BJ (cell line): ENCODE measurements around the gene MDK. TPM values are rescaled to one million over a fixed set of nuclear protein-coding genes. Genes with fewer than 3 reads are reported as not detected.

Experiments used
- CTCF ChIA-PET: fragments of 350-600 bp; formaldehyde crosslinking; extraction: SDS; loops from one replicate; lab custom pipeline; 2021; ENCODE audit warnings: antibody characterized with exemption, inconsistent platforms; lab: Yijun Ruan, JAX
- POLR2A ChIA-PET: fragments of 300-600 bp; sonication (Branson Sonifier 250); formaldehyde crosslinking; extraction: SDS; loops from one replicate; lab custom pipeline; 2021; ENCODE audit warnings: antibody characterized with exemption; lab: Charles Lee
- DNase-seq: peaks from one replicate; pipeline ENCODE4 v3.0.0-alpha.2; 2011; ENCODE audit warnings: low read depth
- H3K27me3 ChIP-seq: 2 replicates; pipeline ENCODE4 v1.6.0; 2011; ENCODE audit warnings: low read length; ENCODE audit not compliant: control insufficient read depth, insufficient read depth
- H3K36me3 ChIP-seq: 2 replicates; pipeline ENCODE4 v1.5.1; 2011; ENCODE audit warnings: low read length; ENCODE audit not compliant: control insufficient read depth, insufficient read depth
- H3K4me3 ChIP-seq: 2 replicates; pipeline ENCODE4 v1.5.1; 2011; ENCODE audit warnings: low read depth, mild to moderate bottlenecking, control low read depth, low read length
- polyA plus RNA-seq: library from polyadenylated mRNA; depleted of rRNA; stranded (reverse); fragments of >200 nt; gene quantifications from 2 replicates; pipeline ENCODE4 v1.2.3, GENCODE V29; 2011
- TF ChIP-seq, protein P1 (sequence below): IDR thresholded peaks from 2 replicates; pipeline ENCODE4 v1.5.1; 2011; ENCODE audit warnings: low read depth, mild to moderate bottlenecking, control low read depth, inconsistent platforms, low read length, moderate library complexity; ENCODE audit not compliant: insufficient read depth

Gene MDK
- polyA plus RNA-seq, 1 experiment, result 91.9 TPM

DNA sequence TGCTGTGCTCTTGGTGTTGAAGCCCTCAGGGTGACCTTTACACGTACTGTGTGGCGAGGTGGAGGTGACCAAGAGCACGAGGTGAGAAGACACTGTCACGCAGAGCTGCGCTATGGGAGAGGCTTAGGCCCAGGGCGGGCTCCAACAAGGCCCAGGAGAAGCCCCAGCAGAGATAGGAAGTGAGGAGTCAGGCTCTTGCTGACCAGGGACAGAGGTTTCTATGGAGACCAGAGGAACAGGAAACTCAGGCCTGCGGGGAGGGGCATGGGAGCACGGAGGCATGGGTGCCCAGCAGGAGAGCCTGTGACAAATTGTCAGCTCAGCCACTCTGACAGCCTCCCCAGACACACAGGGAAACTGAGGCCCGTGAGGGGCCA lies 18.4 kb upstream of the MDK start:
- H3K27me3 ChIP-seq, result no peaks in the 10 kb centered on the region
- TF ChIP-seq, protein P1, sequence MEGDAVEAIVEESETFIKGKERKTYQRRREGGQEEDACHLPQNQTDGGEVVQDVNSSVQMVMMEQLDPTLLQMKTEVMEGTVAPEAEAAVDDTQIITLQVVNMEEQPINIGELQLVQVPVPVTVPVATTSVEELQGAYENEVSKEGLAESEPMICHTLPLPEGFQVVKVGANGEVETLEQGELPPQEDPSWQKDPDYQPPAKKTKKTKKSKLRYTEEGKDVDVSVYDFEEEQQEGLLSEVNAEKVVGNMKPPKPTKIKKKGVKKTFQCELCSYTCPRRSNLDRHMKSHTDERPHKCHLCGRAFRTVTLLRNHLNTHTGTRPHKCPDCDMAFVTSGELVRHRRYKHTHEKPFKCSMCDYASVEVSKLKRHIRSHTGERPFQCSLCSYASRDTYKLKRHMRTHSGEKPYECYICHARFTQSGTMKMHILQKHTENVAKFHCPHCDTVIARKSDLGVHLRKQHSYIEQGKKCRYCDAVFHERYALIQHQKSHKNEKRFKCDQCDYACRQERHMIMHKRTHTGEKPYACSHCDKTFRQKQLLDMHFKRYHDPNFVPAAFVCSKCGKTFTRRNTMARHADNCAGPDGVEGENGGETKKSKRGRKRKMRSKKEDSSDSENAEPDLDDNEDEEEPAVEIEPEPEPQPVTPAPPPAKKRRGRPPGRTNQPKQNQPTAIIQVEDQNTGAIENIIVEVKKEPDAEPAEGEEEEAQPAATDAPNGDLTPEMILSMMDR, result no peak
- DNase-seq, result no peak
- ChIA-PET CTCF (interaction anchor here (1.4 to 11.2 kb wide), 2 partner anchors 11 to 124 kb away, joined by 5 to 162 read pairs; partner anchors contain the start of gene DGKZ), POLR2A (no interaction called here)
- H3K4me3 ChIP-seq, result no peak overlapping the region
- H3K36me3 ChIP-seq, result peaks cover 1% of the 10 kb centered on the region; the same call in 1 of the 2 replicates

DNA sequence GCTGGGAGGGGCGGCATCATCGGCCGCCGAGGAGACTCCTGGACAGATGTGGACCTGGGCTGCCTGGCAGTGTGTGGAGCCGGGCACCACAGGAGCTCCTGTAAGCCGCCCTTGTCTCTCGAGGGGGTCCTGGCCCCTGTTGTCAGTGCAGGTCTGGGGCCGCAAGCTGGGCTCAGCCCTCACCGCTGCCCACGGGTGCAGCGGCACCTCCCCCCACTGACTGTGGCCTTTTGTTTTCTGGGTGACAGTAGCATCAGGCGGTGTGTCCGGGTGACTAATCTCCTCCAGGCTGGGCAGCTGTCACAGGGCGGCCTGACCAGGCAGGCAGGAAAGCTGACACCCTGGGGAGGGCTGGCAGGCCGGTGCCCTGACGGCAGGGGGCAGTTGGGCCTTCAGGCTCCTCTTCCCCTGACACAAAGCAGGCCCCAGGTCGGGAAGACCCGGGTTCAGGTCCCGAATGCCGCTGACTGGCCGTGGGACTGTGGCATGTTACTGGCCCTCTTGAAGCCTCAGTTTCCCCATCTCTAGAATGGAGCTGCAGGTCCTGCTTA lies 17.9 kb upstream of the MDK start:
- H3K27me3 ChIP-seq, result no peaks in the 10 kb centered on the region
- DNase-seq, result no peak
- TF ChIP-seq, protein P1, result no peak
- ChIA-PET POLR2A (no interaction called here), CTCF (interaction anchor here (1.4 to 11.2 kb wide), 2 partner anchors 11 to 124 kb away, joined by 5 to 162 read pairs; partner anchors contain the start of gene DGKZ)
- no peak overlapping the region for H3K4me3 ChIP-seq
- peaks cover 2% of the 10 kb centered on the region; the same call in 1 of the 2 replicates for H3K36me3 ChIP-seq

DNA sequence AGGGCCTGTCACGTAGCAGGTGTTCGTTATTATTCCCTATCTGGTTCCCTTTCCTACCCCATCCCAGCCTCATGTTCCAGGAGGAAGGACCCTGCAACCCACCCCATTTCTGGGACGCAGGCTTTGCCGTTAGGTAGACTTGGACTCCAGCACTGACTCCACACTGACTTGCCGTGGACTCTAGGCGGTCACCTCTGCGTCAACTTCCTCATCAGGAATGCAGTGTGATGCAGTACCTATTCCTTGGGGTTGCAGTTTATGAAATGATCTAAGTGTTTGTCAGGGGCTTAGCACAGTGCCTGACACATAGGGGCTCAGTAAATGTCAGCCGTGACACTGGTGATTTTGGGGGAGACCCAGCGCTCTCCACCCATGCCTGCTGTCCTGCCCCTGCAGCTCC lies 17.4 kb upstream of the MDK start:
- TF ChIP-seq, protein P1, result no peak
- H3K36me3 ChIP-seq, result peaks cover 2% of the 10 kb centered on the region; the same call in 1 of the 2 replicates
- H3K27me3 ChIP-seq, result no peaks in the 10 kb centered on the region
- no peak for DNase-seq
- CTCF ChIA-PET, result interaction anchor here (1.8 to 11.2 kb wide), 2 partner anchors 12 to 121 kb away, joined by 4 to 162 read pairs; partner anchors contain the start of gene DGKZ
- POLR2A ChIA-PET, result no interaction called here
- no peak overlapping the region for H3K4me3 ChIP-seq

DNA sequence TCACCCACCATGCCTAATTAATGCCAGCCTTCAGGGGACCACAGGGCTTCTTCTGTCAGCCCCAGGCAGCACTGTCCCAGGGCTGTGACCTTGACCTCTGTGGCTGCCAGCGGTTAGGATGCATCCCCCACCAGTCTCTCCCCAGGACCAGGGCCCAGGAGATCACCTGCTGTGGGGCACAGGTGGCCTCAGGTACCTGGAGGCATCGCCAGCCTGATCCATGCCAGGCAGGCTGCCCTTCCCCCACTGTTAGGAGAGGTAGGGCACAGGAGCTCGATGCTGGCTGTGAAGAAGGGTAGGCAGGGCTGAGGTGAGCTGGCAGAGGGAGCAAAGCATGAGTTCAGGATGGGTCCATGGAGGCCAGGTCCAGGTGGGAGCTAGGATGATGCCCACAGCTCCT lies 16.7 kb upstream of the MDK start:
- Histone ChIP-seq H3K36me3 (peaks cover 2% of the 10 kb centered on the region), H3K27me3 (no peaks in the 10 kb centered on the region), H3K4me3 (no peak overlapping the region)
- ChIA-PET CTCF (interaction anchor here (1.8 to 11.2 kb wide), 4 partner anchors 13 to 126 kb away, joined by 4 to 162 read pairs (median 33); partner anchors contain the start of gene DGKZ), POLR2A (no interaction called here)
- DNase-seq, result no peak
- TF ChIP-seq, protein P1, result no peak

DNA sequence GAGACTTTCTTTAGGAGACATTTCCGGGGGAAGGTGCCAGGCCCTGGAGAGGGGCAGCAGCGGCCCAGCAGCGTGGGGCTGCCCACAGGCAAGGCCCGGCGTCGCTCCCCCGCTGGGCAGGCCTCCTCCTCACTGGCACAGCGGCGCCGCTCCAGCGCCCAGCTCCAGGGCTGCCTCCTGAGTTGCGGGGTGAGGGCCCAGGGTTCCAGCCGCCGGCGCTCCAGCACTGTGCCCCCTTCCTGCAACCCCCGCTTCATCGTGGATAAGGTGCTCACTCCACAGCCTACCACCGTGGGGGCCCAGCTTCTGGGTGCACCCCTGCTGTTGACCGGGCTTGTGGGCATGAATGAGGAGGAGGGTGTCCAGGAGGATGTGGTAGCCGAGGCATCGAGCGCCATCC lies 15.2 kb upstream of the MDK start:
- peaks cover 6% of the 10 kb centered on the region for H3K36me3 ChIP-seq
- H3K27me3 ChIP-seq, result no peaks in the 10 kb centered on the region
- TF ChIP-seq, protein P1, result no peak
- ChIA-PET POLR2A (interaction anchor here (0.8 kb wide), 1 partner anchor 12 kb away, joined by 3 read pairs; no protein-coding TSS in a partner anchor), CTCF (interaction anchor here (0.9 to 11.2 kb wide), 4 partner anchors 11 to 127 kb away, joined by 3 to 162 read pairs (median 33); partner anchors contain the start of gene DGKZ)
- no peak overlapping the region for H3K4me3 ChIP-seq
- DNase-seq, result no peak
